ENCODE data around the gene DEPP1. TPM values are rescaled to one million over a fixed set of nuclear protein-coding genes. Genes with fewer than 3 reads are reported as not detected.

DEPP1 gene
- total and polyA plus RNA-seq, 2 of the 4 experiments (the other 2 are of a cell fraction), result 13.6 to 30.0 TPM

DNA sequence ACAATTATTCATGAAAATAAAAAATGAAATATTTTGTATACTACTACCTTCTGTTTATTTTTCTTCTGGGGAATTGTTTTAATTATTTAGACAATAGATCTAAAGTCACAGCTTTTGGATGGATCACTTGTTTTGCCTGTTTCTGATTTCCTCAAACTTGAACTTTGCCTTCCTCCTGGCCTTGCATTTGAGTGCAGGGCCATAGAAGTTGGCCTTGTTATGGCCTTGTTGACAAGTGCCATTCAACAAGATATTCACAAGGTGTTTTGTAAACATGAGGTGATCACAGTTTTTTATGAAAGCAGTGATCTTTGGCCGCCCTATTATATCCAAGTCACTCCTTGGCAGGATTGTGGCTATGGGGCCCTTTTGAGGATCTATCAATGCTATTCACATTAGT, 26.7 kb upstream of the DEPP1 start:
- Histone ChIP-seq H3K4ac (ENCODE audit: low read depth, low read length) (no peak overlapping the region), H3K4me3 (ENCODE audit: insufficient read depth, low read depth, low read length) (no peak overlapping the region), H2AK9ac (replicated peaks; ENCODE audit: low read depth, low read length, poor library complexity) (no peak overlapping the region), H2BK15ac (ENCODE audit: low read depth, low read length) (no peak overlapping the region), H2AK5ac (ENCODE audit: low read depth, low read length) (no peak overlapping the region), H4K91ac (ENCODE audit: insufficient read depth, low read depth, low read length) (no peak overlapping the region), H3K9me3 (ENCODE audit: control insufficient read depth, insufficient read depth, low read length) (no peaks in the 10 kb centered on the region), H3K23ac (ENCODE audit: low read depth, low read length) (no peak overlapping the region), H4K20me1 (ENCODE audit: insufficient read depth, low read length) (no peaks in the 10 kb centered on the region), H2BK120ac (ENCODE audit: low read depth, low read length) (no peak overlapping the region), H4K8ac (ENCODE audit: low read depth in 2 of 2, low read length in 2 of 2) (no peak overlapping the region), H3K27ac (ENCODE audit: insufficient read depth, low read length) (no peak overlapping the region), H3K9ac (ENCODE audit: low read depth, low read length) (no peak overlapping the region), H2AFZ (replicated peaks; ENCODE audit: low read length, poor library complexity) (no peak overlapping the region), H3K4me1 (ENCODE audit: control insufficient read depth, insufficient read depth, low read length) (peaks cover 6% of the 10 kb centered on the region), H2BK5ac (ENCODE audit: low read depth, low read length, poor library complexity, severe bottlenecking) (no peak overlapping the region), H3K18ac (ENCODE audit: low read depth, low read length) (no peak overlapping the region), H3K27me3 (ENCODE audit: control insufficient read depth, insufficient read depth, low read length) (no peaks in the 10 kb centered on the region), H4K5ac (ENCODE audit: low read depth, low read length) (no peak overlapping the region), H3K4me2 (ENCODE audit: low read depth, low read length) (no peak overlapping the region), H3K9me1 (ENCODE audit: insufficient read depth, low read length) (peaks cover 2% of the 10 kb centered on the region; the same call in 1 of the 2 replicates), H3K14ac (replicated peaks; ENCODE audit: low read depth, low read length) (no peak overlapping the region), H3K79me1 (ENCODE audit: low read depth in 1 of 2, low read length in 2 of 2) (peaks cover 16 to 38% of the 10 kb centered on the region in 2 experiments), H2BK20ac (ENCODE audit: low read depth, low read length) (no peak overlapping the region), H3K56ac (ENCODE audit: extremely low read depth, insufficient read depth, low read length) (no peak overlapping the region), H3K36me3 (ENCODE audit: control insufficient read depth, insufficient read depth, low read length) (peaks cover 6% of the 10 kb centered on the region)
- ChIA-PET POLR2A (ENCODE audit: unreplicated experiment) (no interaction called here), CTCF (interaction anchor here (1.8 kb wide), 1 partner anchor 73 kb away, joined by 5 read pairs; no protein-coding TSS in a partner anchor)
- intact Hi-C loops (cut with micrococcal nuclease), result loop anchor here (10.0 kb wide), 1 partner anchor 460 kb away; no protein-coding TSS in a partner anchor
- no CpG with 5 or more reads among the region's 1 CpG for WGBS, 2 experiments (ENCODE audit: extremely low coverage in 2 of 2, insufficient read length in 1 of 2)
- in situ Hi-C loops (cut with MboI; ENCODE audit: low sequenced_read_pairs), result no loop called here
- no peak for TF ChIP-seq MXI1 (IDR thresholded peaks at IDR 0.05; ENCODE audit: borderline replicate concordance, low read depth, low read length)
- dilution Hi-C loops (cut with HindIII; ENCODE audit: low sequenced_read_pairs, unreplicated experiment), result no loop called here
- no peak for DNase-seq
- BruUV-seq (replicated peaks), result no TSS peak
- no peak for ATAC-seq (ENCODE audit: low read depth)

Measured in IMR-90 (cell line).